Subcutaneous abdominal adipose tissue (tissue), 5 donors: ENCODE measurements around the gene F11.

Experiments
- H3K27ac ChIP-seq: one replicate; pipeline ENCODE4 v1.7.0; 2013; ENCODE audit warnings: low read depth, mild to moderate bottlenecking, inconsistent platforms, low read length, moderate library complexity
- H3K27me3 ChIP-seq, 5 donors: one replicate each; pipeline ENCODE4 v1.7.0; 2013; ENCODE audit warnings: low read length in 5 of 5, inconsistent platforms in 1 of 5; ENCODE audit not compliant: control insufficient read depth in 5 of 5, insufficient read depth in 4 of 5
- H3K36me3 ChIP-seq, 5 donors: one replicate each; pipeline ENCODE4 v1.7.0; 2013; ENCODE audit warnings: low read length in 5 of 5; ENCODE audit not compliant: control insufficient read depth in 5 of 5, insufficient read depth in 5 of 5
- H3K4me1 ChIP-seq, 5 donors: one replicate each; pipeline ENCODE4 v1.7.0; 2013; ENCODE audit warnings: low read length in 5 of 5, mild to moderate bottlenecking in 3 of 5, moderate library complexity in 1 of 5; ENCODE audit not compliant: control insufficient read depth in 5 of 5, insufficient read depth in 5 of 5
- H3K4me3 ChIP-seq, 5 donors: one replicate each; pipeline ENCODE4 v1.7.0; 2013; ENCODE audit warnings: low read length in 5 of 5, low read depth in 1 of 5
- H3K9ac ChIP-seq, 5 donors: one replicate each; pipeline ENCODE4 v1.7.0; 2013; ENCODE audit warnings: low read length in 5 of 5, mild to moderate bottlenecking in 4 of 5, moderate library complexity in 3 of 5
- H3K9me3 ChIP-seq, 5 donors: one replicate each; pipeline ENCODE4 v1.7.0; 2013; ENCODE audit warnings: low read length in 5 of 5; ENCODE audit not compliant: control insufficient read depth in 5 of 5
- donor health status: healthy.
- donor health status: healthy.
- donor health status: healthy.
- donor health status: healthy.
- donor health status: healthy.

Gene F11

DNA sequence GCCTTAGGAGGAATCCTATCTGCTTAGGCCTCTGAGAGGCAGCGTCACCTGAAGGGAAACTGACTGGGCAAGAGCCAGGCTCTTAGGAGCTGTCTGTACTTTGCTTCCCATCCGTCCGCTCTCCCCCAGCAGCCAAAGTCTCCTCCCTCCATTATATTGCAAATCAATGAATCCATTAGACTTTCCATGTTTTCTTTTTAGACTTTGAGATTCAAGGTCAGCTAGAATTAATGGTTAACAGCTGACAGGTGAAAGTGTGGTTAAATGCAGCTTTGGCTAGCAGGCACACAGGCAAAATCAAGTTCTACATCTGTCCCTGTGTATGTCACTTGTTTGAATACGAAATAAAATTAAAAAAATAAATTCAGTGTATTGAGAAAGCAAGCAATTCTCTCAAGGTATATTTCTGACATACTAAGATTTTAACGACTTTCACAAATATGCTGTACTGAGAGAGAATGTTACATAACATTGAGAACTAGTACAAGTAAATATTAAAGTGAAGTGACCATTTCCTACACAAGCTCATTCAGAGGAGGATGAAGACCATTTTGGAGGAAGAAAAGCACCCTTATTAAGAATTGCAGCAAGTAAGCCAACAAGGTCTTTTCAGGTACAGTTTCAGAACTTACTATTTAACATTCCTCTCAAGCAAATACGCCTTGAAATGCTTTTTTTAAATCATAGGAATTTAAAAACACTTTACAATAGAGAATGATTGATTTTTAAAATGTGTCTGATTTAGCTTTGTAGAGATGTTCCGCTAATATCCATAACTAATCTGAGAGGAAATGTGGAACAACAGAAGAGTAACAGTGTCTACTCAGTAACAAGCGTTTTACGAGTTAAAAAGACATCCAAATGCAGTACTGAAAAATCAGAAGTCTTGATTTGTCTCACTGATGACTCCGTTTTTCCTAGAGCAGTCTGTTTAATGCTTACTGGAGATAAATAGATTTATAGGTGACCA lies at the start of gene F11:
TSS of gene F11 (plus strand) at position 507 of the 970 bp plus-strand sequence. CDS start 948 bp downstream, outside the sequence.
- Histone ChIP-seq H3K9me3 (no peaks in the 10 kb centered on the region), H3K9ac (no peak within 1 kb of the TSS), H3K4me3 (no peak within 1 kb of the TSS), H3K27me3 (no peaks in the 10 kb centered on the region), H3K4me1 (no peaks in the 10 kb centered on the region), H3K27ac (no peak within 1 kb of the TSS), H3K36me3 (no peaks in the 10 kb centered on the region)

DNA sequence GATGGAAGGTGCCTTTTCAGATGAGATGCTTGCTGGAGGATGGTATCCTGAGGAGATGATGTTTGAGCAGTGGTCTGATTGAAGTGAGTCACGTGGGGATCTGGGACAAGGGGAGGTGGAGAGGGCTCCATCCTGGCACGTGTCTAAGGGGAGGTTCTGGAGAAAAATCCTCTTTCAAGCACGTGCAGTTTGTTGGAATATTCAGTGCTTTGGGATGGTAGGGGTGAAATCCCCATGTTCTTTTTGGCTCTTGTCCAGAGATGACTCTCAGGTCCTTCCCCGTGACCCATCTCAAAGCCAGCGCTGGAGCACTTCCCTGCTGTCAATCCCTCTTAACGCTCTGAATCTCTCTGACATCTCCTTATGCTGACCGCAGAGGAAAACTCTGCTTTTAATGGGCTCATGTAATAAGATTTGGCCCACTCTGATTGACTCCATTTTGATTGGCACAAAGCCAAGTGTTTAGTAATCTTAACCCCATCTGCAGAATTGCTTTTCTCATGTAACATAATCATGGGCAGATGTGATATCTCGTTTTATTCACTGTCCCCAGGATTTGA lies 49.4 kb upstream of the F11 start:
- Histone ChIP-seq H3K4me3 (no peak overlapping the region), H3K4me1 (peaks cover 0 to 7% (median 0%) of the 10 kb centered on the region in 5 donors), H3K27me3 (no peaks in the 10 kb centered on the region), H3K9ac (no peak overlapping the region), H3K9me3 (no peaks in the 10 kb centered on the region), H3K36me3 (no peaks in the 10 kb centered on the region), H3K27ac (no peak overlapping the region)

DNA sequence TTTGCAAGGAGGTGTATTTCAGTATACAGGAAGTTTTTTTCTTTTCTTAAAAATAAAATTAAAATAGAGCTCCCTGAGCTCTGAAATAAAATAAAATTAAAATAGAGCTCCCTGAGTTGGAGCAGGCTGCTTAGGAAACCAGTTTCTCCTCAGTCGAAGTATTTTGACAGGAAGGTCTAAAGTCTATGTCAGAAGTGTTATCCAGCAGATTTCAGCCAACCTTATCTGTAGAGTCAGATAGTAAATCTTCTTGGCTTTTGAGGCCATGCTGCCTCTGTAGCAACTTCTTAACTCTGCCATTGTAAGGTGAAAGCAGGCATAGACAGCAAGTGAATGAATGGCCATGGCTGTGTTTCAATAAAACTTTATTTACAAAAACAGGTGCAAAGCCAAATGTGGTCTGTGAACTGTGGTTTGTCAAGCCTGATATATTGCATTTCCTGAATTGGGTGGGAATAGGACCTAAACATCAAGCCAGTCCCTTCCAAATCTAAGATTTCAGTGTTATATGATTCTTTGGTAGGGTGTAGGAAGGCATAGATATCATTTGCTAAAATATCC lies 48.2 kb upstream of the F11 start:
- no peak overlapping the region for H3K27ac ChIP-seq
- no peak overlapping the region for H3K9ac ChIP-seq
- no peak overlapping the region for H3K4me3 ChIP-seq
- peaks cover 0 to 7% (median 0%) of the 10 kb centered on the region in 5 donors for H3K4me1 ChIP-seq
- H3K36me3 ChIP-seq = no peaks in the 10 kb centered on the region
- no peaks in the 10 kb centered on the region for H3K27me3 ChIP-seq
- no peaks in the 10 kb centered on the region for H3K9me3 ChIP-seq

- H3K27ac ChIP-seq = no peak overlapping the region
Observed at GRCh38 chr4:186221624-186222023, 44.4 kb upstream of the F11 start.

GRCh38 chr4:186225848-186226247 lies 40.1 kb upstream of the F11 start:
- H3K36me3 ChIP-seq = no peaks in the 10 kb centered on the region
- H3K9me3 ChIP-seq = peaks cover 0 to 6% (median 3%) of the 10 kb centered on the region in 5 donors
- H3K4me1 ChIP-seq = no peaks in the 10 kb centered on the region
- no peak overlapping the region for H3K9ac ChIP-seq
- no peak overlapping the region for H3K4me3 ChIP-seq
- H3K27ac ChIP-seq = no peak overlapping the region
- no peaks in the 10 kb centered on the region for H3K27me3 ChIP-seq

More at GRCh38 chr4:186221624-186222023, 44.4 kb upstream of the F11 start:
- Histone ChIP-seq H3K36me3 (no peaks in the 10 kb centered on the region), H3K9me3 (peaks cover 0 to 6% (median 3%) of the 10 kb centered on the region in 5 donors), H3K4me3 (no peak overlapping the region), H3K9ac (no peak overlapping the region), H3K27me3 (no peaks in the 10 kb centered on the region), H3K4me1 (peaks cover 0 to 5% (median 0%) of the 10 kb centered on the region in 5 donors)

DNA sequence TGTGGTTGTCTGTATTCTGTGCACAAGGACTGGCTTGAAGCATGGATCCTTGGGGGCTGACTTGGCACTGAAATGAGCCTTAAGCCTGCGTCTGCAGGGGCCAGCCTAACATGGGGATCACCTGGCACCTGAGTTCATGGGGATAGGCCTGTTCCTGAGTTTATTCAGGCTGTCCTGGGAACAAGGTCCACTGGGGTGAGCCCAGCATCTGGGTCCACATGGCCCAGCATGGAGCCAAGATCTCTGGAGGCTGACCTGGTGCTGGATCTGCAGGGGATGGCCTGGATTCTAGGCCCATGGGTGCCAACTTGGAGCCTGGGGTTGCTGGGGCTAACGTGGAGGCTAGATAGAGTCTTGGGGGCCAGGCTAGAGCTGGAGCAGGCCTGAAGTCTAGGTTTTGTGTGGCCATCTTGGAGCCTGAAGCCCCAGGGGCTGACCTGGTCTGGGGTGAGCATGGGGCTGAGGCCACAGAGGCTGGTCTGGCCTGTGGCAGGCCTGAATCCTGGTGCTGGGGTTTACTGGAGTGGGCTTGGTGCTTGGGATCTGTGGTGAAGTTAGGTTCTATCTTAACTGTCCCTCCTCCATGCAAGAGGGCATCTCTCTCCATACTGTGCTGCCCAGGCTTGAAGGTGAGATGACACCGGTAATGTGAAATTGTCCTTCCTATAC lies 39.3 kb upstream of the F11 start:
- no peak overlapping the region for H3K4me3 ChIP-seq
- no peaks in the 10 kb centered on the region for H3K27me3 ChIP-seq
- H3K9me3 ChIP-seq = peaks cover 0 to 6% (median 3%) of the 10 kb centered on the region in 5 donors
- no peak overlapping the region for H3K9ac ChIP-seq
- H3K27ac ChIP-seq = no peak overlapping the region
- no peaks in the 10 kb centered on the region for H3K4me1 ChIP-seq
- H3K36me3 ChIP-seq = no peaks in the 10 kb centered on the region

DNA sequence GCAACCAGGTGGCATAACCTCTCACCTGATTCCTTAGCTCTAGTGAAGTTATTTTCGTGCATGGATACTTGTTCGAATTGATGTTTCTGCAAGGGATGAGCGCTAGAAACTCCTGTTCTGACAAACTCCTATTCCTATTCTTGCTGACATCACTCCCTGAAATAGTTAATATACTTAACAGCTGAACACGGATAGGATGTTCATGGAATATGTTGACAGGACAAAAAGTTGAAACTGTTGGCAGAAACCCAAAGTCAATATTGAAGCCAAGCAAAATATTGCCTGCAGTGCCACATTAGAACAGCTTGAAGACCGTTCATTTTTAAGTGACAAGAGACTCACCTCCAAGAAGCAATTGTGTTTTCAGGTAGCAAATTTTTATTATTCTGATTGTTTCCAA lies 38.8 kb upstream of the F11 start, which contains the start of gene KLKB1:
TSS of gene KLKB1 (plus strand) at position 287 of the 400 bp plus-strand sequence. CDS start 689 bp downstream, outside the sequence.
- no peak within 1 kb of the TSS for H3K9ac ChIP-seq
- no peaks in the 10 kb centered on the region for H3K36me3 ChIP-seq
- peaks cover 0 to 6% (median 3%) of the 10 kb centered on the region in 5 donors for H3K9me3 ChIP-seq
- no peaks in the 10 kb centered on the region for H3K27me3 ChIP-seq
- H3K27ac ChIP-seq = no peak within 1 kb of the TSS
- H3K4me3 ChIP-seq = peak within 1 kb of the TSS in 1 of 5 donors; percentile 25
- no peaks in the 10 kb centered on the region for H3K4me1 ChIP-seq

DNA sequence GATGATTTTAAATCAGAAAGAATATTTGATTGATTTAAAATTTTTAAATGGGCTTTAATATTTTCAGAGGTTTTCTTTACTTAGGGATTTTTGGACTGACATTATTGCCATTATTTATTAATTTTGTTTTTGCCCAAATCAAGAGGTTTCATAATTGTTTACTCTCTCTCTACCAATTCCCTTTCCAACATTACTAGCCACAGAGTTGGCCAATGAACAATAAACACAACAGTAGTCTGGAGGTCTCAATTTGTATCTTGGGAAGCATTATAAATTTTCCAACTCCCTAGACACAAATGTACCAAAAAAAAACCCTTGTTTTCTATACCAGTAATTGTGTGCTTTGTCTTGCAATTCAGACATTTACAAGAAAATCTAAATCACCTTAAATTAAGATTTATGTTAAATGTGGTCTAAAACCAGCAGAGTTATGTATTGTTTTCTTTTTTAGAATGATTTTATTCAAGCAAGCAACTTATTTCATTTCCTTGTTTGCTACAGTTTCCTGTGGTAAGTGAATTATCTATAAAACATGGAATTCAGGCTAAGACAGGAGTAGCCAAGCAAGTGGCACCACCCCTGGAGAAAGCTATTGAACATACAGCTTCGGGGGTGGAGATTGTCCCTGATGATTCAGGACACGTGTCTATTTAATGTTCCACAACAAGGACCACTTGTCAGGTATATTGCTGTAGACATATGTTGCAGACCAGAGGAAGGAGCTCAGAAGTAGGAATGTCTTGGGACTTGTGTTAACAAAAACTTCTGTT lies 38.1 kb upstream of the F11 start:
- H3K36me3 ChIP-seq = no peaks in the 10 kb centered on the region
- peaks cover 0 to 6% (median 3%) of the 10 kb centered on the region in 5 donors for H3K9me3 ChIP-seq
- no peak overlapping the region for H3K27ac ChIP-seq
- peak overlapping the region in 1 of 5 donors; percentile 25 for H3K4me3 ChIP-seq
- no peaks in the 10 kb centered on the region for H3K4me1 ChIP-seq
- no peaks in the 10 kb centered on the region for H3K27me3 ChIP-seq
- H3K9ac ChIP-seq = no peak overlapping the region

DNA sequence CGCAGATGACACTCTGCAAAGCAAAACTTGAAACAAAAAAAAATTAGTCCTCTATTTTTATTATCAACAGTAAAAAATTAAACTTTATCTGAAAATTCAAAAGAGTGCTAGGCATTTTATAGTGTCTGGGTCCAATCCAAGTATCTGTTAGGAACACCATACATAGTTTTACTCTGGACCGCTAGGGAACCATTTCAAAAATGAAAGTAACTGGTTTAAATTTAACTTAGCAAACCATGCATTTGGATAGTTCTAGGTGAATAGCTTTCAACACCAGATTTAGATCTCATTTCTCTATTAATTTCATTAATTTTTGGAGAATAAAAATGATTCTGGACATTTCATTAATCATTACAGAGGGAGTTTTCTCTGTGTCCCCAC lies 37.5 kb upstream of the F11 start:
- no peak overlapping the region for H3K27ac ChIP-seq
- no peaks in the 10 kb centered on the region for H3K4me1 ChIP-seq
- H3K36me3 ChIP-seq = no peaks in the 10 kb centered on the region
- H3K9me3 ChIP-seq = peaks cover 0 to 6% (median 3%) of the 10 kb centered on the region in 5 donors
- peak overlapping the region in 1 of 5 donors; percentile 25 for H3K4me3 ChIP-seq
- H3K27me3 ChIP-seq = no peaks in the 10 kb centered on the region
- no peak overlapping the region for H3K9ac ChIP-seq
